PFSK-1 (cell line): ENCODE data around the gene RALY.

ENCODE experiments used
- FOXP2 ChIP-seq: optimal IDR thresholded peaks from 2 replicates; pipeline ENCODE3; 2011; ENCODE audit warnings: borderline replicate concordance, control low read depth, inconsistent platforms; ENCODE audit not compliant: insufficient read depth; ENCODE audit errors: extremely low read length, extremely low read depth
- POLR2AphosphoS5 ChIP-seq: IDR thresholded peaks from 2 replicates; pipeline ENCODE4 v1.6.1; 2012; ENCODE audit warnings: low read depth, mild to moderate bottlenecking, control low read depth, low read length, moderate library complexity
- SIN3A ChIP-seq: IDR thresholded peaks from 2 replicates; pipeline ENCODE4 v1.6.1; 2012; ENCODE audit warnings: mild to moderate bottlenecking, low read length, moderate library complexity, borderline replicate concordance; ENCODE audit not compliant: insufficient read depth
- TAF1 ChIP-seq: IDR thresholded peaks from 2 replicates; pipeline ENCODE4 v1.6.1; 2012; ENCODE audit warnings: low read length, control low read depth, borderline replicate concordance; ENCODE audit not compliant: insufficient read depth
- TF ChIP-seq, protein P1 (sequence below), 2 experiments: IDR thresholded peaks; 2 replicates each; pipeline versions ENCODE4 v1.6.1 to v1.8.0; 2011 to 2012; ENCODE audit warnings: low read depth in 2 of 2, low read length in 2 of 2, control low read depth in 1 of 2, inconsistent platforms in 1 of 2, mild to moderate bottlenecking in 1 of 2, moderate library complexity in 1 of 2; ENCODE audit not compliant: insufficient read depth in 1 of 2

DNA sequence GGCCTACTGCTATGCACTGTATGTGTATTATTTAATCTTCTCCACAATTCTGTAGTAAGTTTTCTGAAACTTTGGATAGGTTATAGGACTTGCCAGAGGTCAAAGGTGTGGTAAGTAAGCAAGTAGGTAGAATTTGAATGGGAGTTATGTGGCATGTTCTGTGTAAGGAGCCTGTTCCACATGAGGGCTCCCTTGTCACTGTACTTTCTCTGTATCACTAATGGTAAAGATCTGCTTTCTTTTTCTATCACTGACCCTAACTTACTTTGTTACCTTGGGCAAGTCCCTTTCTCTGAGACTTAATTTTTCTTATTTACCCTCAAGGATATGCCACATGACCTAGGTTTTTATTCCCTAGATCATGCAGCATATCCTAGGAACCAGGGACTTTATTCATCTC lies 68.0 kb downstream of the RALY start:
- TF ChIP-seq TAF1 (no peak), SIN3A (no peak), FOXP2 (no peak), POLR2AphosphoS5 (no peak)
- TF ChIP-seq, protein P1, sequence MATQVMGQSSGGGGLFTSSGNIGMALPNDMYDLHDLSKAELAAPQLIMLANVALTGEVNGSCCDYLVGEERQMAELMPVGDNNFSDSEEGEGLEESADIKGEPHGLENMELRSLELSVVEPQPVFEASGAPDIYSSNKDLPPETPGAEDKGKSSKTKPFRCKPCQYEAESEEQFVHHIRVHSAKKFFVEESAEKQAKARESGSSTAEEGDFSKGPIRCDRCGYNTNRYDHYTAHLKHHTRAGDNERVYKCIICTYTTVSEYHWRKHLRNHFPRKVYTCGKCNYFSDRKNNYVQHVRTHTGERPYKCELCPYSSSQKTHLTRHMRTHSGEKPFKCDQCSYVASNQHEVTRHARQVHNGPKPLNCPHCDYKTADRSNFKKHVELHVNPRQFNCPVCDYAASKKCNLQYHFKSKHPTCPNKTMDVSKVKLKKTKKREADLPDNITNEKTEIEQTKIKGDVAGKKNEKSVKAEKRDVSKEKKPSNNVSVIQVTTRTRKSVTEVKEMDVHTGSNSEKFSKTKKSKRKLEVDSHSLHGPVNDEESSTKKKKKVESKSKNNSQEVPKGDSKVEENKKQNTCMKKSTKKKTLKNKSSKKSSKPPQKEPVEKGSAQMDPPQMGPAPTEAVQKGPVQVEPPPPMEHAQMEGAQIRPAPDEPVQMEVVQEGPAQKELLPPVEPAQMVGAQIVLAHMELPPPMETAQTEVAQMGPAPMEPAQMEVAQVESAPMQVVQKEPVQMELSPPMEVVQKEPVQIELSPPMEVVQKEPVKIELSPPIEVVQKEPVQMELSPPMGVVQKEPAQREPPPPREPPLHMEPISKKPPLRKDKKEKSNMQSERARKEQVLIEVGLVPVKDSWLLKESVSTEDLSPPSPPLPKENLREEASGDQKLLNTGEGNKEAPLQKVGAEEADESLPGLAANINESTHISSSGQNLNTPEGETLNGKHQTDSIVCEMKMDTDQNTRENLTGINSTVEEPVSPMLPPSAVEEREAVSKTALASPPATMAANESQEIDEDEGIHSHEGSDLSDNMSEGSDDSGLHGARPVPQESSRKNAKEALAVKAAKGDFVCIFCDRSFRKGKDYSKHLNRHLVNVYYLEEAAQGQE (IDR thresholded peaks at IDR 0.05; ENCODE audit: insufficient read depth in 1 of 2, low read depth in 2 of 2, low read length in 2 of 2) = no peak
